Heart left ventricle (tissue), 16 donors: ENCODE measurements around the gene GART. TPM values are rescaled to one million over a fixed set of nuclear protein-coding genes. Genes with fewer than 3 reads are reported as not detected.
"Not testable (repeated sequence)": the region's sequence is repeated elsewhere in the genome, so short reads cannot be mapped to it uniquely, and the experiment has no call there.

ENCODE experiments used
- ATAC-seq, 4 donors: fragments of 200-7000 bp; cut with Tn5 transposase; one replicate each; pipeline ENCODE4 v1.9.1; 2020 to 2022; ENCODE audit warnings: moderate library complexity in 4 of 4, mild to moderate bottlenecking in 3 of 4, moderate number of reproducible peaks in 1 of 4
- DNase-seq, 5 donors: peaks; one replicate each; pipeline ENCODE4 v3.0.0-alpha.2; 2020
- H3K27ac ChIP-seq, 12 donors: fragments of 200-600 bp; sonication (generic) in 4 of 12; one replicate each; pipeline versions ENCODE4 v1.5.0 to v1.8.0; 2016 to 2022; ENCODE audit warnings: mild to moderate bottlenecking in 2 of 12
- H3K27me3 ChIP-seq, 9 donors: fragments of 200-600 bp; sonication (generic) in 2 of 9; one replicate each; pipeline versions ENCODE4 v1.5.1 to v1.8.0; 2016 to 2022; ENCODE audit warnings: mild to moderate bottlenecking in 3 of 9
- H3K36me3 ChIP-seq, 9 donors: fragments of 200-600 bp; sonication (generic) in 2 of 9; one replicate each; pipeline versions ENCODE4 v1.5.0 to v1.8.0; 2018 to 2022; ENCODE audit warnings: mild to moderate bottlenecking in 2 of 9
- H3K4me1 ChIP-seq, 12 donors: fragments of 200-600 bp; sonication (generic) in 4 of 12; one replicate each; pipeline versions ENCODE4 v1.5.0 to v1.8.0; 2016 to 2022; ENCODE audit warnings: mild to moderate bottlenecking in 3 of 12
- H3K4me3 ChIP-seq, 12 donors: fragments of 200-600 bp; sonication (generic) in 4 of 12; one replicate each; pipeline versions ENCODE4 v1.5.0 to v1.8.0; 2017 to 2022; ENCODE audit warnings: mild to moderate bottlenecking in 9 of 12, moderate library complexity in 4 of 12
- H3K9me3 ChIP-seq, 12 donors: fragments of 200-600 bp; sonication (generic) in 4 of 12; one replicate each; pipeline versions ENCODE4 v1.5.0 to v1.8.0; 2016 to 2022; ENCODE audit warnings: mild to moderate bottlenecking in 1 of 12
- POLR2A ChIP-seq, 2 donors: fragments of 450-650 bp; IDR thresholded peaks; one replicate each; pipeline ENCODE4 v1.6.1; 2017; ENCODE audit warnings: antibody characterized with exemption in 2 of 2, mild to moderate bottlenecking in 2 of 2, moderate library complexity in 2 of 2
- WGBS, 4 donors: extraction: QIAGEN DNeasy Blood & Tissue Kit in 2 of 4; methylation state at CpG; one replicate each; pipeline versions ENCODE4 v1.1.5 to v1.1.7; 2013 to 2018; 5-methylcytosine and 5-hydroxymethylcytosine counted together
- intact Hi-C, 10 donors: fragments of 100-400 bp; cut with DNase I; formaldehyde crosslinking; loops; one replicate each; pipeline versions ENCODE4 v1.11.1 to v1.14.2; 2022
- polyA plus RNA-seq, 2 donors: library from polyadenylated mRNA; stranded (reverse); fragments of 200-250 nt; gene quantifications; one replicate each; pipeline ENCODE4 v1.2.3, GENCODE V29; 2013
- total RNA-seq, 9 donors: library from RNA; depleted of rRNA in 2 of 9; stranded (reverse); fragments of >200 nt in 2 of 9; fragmentation: NEBNext Ultra II Directional in 3 of 9; extraction: Animal tissue kit (Norgen Biotek cat#: 25700) in 3 of 9; gene quantifications; one replicate each; pipeline versions ENCODE4 v1.1.0 to v1.2.4, GENCODE V29; 2016 to 2023
- TF ChIP-seq, protein P1 (sequence below), 12 donors: fragments of 200-600 bp; sonication (generic) in 4 of 12; IDR thresholded peaks; one replicate each; pipeline versions ENCODE4 v1.5.0 to v1.8.0; 2018 to 2022; ENCODE audit warnings: antibody characterized with exemption in 12 of 12, mild to moderate bottlenecking in 5 of 12
- donor health status: ischemic (EF 13 %, LVEDD 7.1; RV severe dilation, severe dysfunction).
- donor health status: healthy with polysubstance abuse.
- donor health status: DM: no; HTN: yes; CAD: no.
- donor health status: DM: no; HTN: no; CAD: no.
- donor health status: ischemic (EF 25% LVEDD 6.9; RV normal size, moderate dysfunction).
- donor health status: ischemic (EF 25% LVEDD 5.7; RV mildly dilated, moderate dysfunction).
- donor health status: healthy.
- donor health status: DM: yes; HTN: yes; CAD: no.
- donor health status: ischemic (EF 35%, LVEDD 5.7; RV mildly dilated, moderate dysfunction).
- donor health status: nonischemic (EF 11% LVEDD 7.7; RV severe dilation, severe dysfunction).
- donor health status: DM: yes; HTN: yes; CAD: no.
- donor health status: PGD.
- donor health status: ischemic (EF 29% LVEDD 5.4; RV normal size, mild dysfunction).
- donor health status: nonischemic (EF 23%, LVEDD 6.1; RV moderate dilation, normal function).

GART gene
- total and polyA plus RNA-seq, 11 donors, result 9.0 to 53.1 (median 40.7) TPM

DNA sequence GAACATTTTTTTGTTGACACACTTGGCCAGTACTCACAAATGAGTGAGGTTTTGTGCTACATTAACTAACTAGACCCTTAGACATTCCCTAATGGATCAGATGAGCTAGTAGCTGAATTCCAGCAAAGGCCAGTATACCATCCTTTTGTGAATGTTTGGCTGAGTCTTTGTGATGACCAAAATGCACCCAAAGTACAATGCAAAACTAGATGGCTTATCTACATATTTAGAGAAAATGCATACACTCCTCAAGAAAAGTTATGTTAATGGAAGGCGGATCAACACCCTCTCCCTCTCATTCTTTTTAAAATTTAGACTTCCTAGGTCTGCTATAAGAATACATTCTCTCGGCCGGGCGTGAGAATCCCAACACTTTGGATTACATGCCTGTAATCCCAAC lies 30.3 kb downstream of the GART start:
- Histone ChIP-seq H3K9me3 (no peaks in the 10 kb centered on the region), H3K27ac (no peak overlapping the region), H3K27me3 (no peaks in the 10 kb centered on the region), H3K4me1 (peaks cover 0 to 16% (median 0%) of the 10 kb centered on the region in 12 donors), H3K36me3 (peaks cover 0 to 95% (median 86%) of the 10 kb centered on the region in 9 donors), H3K4me3 (no peak overlapping the region)
- intact Hi-C loops, result no loop called here
- 95 to 99% (median 97%) methylated on average over 4 of the region's 4 CpGs for WGBS, 4 donors
- ATAC-seq (no peak), DNase-seq (no peak)
- TF ChIP-seq POLR2A (IDR thresholded peaks at IDR 0.05), result no peak
- TF ChIP-seq, protein P1, sequence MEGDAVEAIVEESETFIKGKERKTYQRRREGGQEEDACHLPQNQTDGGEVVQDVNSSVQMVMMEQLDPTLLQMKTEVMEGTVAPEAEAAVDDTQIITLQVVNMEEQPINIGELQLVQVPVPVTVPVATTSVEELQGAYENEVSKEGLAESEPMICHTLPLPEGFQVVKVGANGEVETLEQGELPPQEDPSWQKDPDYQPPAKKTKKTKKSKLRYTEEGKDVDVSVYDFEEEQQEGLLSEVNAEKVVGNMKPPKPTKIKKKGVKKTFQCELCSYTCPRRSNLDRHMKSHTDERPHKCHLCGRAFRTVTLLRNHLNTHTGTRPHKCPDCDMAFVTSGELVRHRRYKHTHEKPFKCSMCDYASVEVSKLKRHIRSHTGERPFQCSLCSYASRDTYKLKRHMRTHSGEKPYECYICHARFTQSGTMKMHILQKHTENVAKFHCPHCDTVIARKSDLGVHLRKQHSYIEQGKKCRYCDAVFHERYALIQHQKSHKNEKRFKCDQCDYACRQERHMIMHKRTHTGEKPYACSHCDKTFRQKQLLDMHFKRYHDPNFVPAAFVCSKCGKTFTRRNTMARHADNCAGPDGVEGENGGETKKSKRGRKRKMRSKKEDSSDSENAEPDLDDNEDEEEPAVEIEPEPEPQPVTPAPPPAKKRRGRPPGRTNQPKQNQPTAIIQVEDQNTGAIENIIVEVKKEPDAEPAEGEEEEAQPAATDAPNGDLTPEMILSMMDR (IDR thresholded peaks at IDR 0.05), result no peak

- TF ChIP-seq, protein P1 (IDR thresholded peaks at IDR 0.05), result no peak
- TF ChIP-seq POLR2A (IDR thresholded peaks at IDR 0.05), result no peak
- Histone ChIP-seq H3K36me3 (peaks cover 0 to 93% (median 80%) of the 10 kb centered on the region in 9 donors), H3K4me1 (peaks cover 0 to 16% (median 0%) of the 10 kb centered on the region in 12 donors), H3K9me3 (no peaks in the 10 kb centered on the region), H3K4me3 (no peak overlapping the region), H3K27me3 (no peaks in the 10 kb centered on the region), H3K27ac (no peak overlapping the region)
- 84 to 90% (median 88%) methylated on average over 8 of the region's 8 CpGs for WGBS, 4 donors
- ATAC-seq, result no peak
- intact Hi-C loops, result no loop called here
- no peak for DNase-seq
Measured at GRCh38 chr21:33510826-33511225, 31.1 kb downstream of the GART start.

- WGBS, 4 donors, result 92 to 100% (median 97%) methylated on average over 1 of the region's 1 CpG
- ATAC-seq, H3K4me3 ChIP-seq, DNase-seq, intact Hi-C loops, H3K4me1 ChIP-seq, H3K27ac ChIP-seq, H3K27me3 ChIP-seq, H3K9me3 ChIP-seq: not testable (repeated sequence)
- H3K36me3 ChIP-seq, result peaks cover 0 to 90% (median 70%) of the 10 kb centered on the region in 9 donors
Measured at GRCh38 chr21:33507003-33507402, 34.9 kb downstream of the GART start.

DNA sequence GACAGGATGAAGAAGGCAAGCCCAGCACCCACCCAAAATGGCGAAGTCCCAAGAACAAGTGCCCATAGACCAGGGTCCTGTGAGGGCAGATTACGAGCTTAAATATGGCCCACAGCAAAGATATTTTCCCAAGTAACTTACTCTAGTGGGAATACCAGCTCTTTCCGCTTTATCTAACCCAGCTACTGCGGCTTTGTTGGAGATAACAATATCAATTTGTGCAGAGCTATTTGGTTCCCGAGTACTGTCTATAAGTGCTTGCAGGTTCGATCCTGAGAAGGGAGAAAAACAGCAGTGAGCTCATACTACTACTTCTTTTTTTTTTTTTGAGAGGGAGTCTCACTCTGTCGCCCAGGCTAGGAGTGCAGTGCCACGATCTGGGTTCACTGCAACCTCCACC lies 36.1 kb downstream of the GART start:
- Histone ChIP-seq H3K27me3 (no peaks in the 10 kb centered on the region), H3K36me3 (peaks cover 0 to 79% (median 59%) of the 10 kb centered on the region in 9 donors)
- WGBS, 4 donors, result 85 to 94% (median 94%) methylated on average over 8 of the region's 8 CpGs

More for the DNA sequence above, 36.1 kb downstream of the GART start:
- TF ChIP-seq, protein P1 (IDR thresholded peaks at IDR 0.05), result no peak
- no peak for TF ChIP-seq POLR2A (IDR thresholded peaks at IDR 0.05)
- ATAC-seq (no peak), DNase-seq (no peak)
- Histone ChIP-seq H3K4me3 (no peak overlapping the region), H3K27ac (no peak overlapping the region), H3K9me3 (no peaks in the 10 kb centered on the region), H3K4me1 (no peaks in the 10 kb centered on the region)
- intact Hi-C loops, result no loop called here
